HS-27A (cell line): ENCODE data around the gene AASS.

ENCODE experiments used
- DNase-seq: peaks from one replicate; pipeline ENCODE4 v3.0.0-alpha.2; 2012; ENCODE audit warnings: low read depth, missing footprints

Gene AASS

DNA sequence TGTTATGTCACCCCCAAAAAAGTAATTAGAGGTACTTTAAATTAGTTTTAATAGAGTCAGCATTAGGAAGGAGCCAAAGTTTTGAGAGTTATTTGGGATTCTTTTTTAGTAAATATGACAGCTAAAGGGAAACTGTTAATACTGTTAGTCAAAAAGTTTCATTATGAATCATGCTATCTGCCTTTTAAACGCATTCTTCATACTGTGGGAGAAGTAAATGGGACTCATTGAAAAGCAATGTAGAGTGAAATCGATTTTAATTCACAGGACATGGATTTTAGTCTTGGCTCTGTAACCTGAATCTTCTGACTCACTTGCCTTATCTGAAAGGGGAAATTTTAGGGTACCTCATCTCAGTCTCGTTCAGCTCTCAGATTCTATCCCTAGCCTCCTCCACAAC is 105.1 kb downstream of the AASS start:
- DNase-seq: peak; percentile 5

DNA sequence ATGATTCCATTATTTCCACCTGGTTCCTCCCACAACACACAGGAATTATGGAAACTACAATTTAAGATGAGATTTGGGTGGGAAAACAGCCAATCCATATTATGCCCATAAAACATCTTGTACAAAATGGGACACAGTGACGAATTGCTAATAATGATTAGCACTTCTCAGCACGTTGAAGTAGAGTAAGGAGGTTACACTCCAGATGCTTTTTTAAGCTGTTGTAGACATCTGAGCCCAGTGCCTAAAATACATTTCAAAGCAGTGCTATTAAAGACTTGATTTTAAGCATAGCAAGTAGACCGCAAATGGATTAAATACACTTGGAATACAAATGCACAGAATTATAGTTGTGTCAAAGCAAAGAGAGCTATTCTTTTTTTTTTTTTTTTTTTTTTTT is 105.9 kb downstream of the AASS start:
- DNase-seq: no peak

DNA sequence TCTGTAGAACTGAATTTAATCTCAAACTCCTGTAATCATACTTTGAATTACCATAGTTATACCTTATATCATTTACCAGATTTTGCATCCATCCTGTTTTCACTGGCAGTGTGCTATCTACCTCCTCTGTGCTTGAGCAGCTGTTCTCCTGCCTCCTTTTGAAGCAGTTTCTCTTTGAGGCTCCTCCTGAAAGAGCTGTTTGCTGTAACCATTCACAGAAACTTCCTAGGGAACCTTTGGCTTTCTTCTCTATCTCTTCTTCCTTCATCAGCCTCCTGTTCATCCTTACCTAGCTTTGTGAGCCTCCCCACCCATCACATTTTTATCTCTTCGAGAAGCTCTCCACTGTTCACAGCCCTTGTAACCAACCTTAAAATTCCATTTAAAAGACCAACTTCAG is 108.2 kb downstream of the AASS start:
- no peak for DNase-seq

DNA sequence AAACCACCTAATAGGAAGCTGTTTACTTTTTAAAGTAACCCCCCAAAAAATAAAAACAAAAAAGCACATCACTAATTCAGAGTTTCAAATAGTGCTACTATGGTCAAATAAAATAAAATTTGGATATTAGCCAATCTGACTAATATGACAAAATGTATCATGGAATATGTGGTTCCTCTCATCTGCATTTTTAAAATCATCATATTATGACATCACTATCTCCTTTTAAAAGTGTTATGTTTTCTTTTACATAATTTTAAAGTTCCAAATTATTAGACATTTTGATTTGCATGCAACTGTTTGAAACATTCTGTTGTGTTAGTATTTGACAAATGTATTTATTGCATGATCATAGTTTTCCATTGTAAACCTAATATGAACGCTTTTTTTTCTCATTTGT is 110.4 kb downstream of the AASS start:
- no peak for DNase-seq

DNA sequence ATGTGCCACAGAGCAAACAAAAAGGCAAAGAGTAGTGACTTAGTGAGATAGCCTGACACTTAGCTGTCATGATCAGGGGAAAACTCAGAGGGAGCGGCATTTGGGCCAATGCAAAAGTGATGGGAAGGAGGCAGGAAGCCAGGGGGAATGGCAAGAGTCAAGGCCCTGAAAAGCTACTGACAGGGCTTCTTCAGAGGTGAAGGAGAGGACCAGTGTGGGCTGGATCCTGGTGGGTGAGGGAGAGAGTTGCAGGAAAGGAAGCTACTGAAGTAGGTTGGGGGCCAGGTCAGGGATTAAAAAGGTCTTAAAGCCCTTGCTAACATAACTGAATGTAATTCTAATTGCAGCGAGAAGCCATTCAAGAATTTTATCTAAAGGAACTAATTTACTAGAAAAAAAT is 117.0 kb downstream of the AASS start:
- no peak for DNase-seq
